ENCODE results near the gene FKBP3.
A peak's percentile ranks its signal among the peaks of the same experiment; 100 is the strongest.

Gene FKBP3

DNA sequence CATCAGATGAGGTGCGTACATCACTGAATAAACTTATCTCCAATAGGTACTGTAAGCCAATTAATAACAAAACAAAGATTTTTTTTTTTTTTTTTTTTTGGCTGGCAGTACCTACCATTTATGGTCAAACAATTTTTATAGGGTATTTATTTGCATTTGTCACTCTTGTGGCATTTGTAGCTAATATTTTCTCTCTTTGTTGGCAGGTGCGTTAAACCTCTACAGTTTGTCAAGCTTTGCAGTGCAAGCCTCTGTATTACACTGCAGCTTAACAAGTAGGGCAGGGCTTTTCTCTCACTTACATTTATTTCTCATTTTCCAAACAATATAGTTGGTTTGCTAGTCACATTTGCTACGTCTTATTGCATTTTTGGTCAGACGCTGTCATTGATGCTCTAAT, 38.1 kb downstream of the FKBP3 start:
- TF ChIP-seq, protein P1, sequence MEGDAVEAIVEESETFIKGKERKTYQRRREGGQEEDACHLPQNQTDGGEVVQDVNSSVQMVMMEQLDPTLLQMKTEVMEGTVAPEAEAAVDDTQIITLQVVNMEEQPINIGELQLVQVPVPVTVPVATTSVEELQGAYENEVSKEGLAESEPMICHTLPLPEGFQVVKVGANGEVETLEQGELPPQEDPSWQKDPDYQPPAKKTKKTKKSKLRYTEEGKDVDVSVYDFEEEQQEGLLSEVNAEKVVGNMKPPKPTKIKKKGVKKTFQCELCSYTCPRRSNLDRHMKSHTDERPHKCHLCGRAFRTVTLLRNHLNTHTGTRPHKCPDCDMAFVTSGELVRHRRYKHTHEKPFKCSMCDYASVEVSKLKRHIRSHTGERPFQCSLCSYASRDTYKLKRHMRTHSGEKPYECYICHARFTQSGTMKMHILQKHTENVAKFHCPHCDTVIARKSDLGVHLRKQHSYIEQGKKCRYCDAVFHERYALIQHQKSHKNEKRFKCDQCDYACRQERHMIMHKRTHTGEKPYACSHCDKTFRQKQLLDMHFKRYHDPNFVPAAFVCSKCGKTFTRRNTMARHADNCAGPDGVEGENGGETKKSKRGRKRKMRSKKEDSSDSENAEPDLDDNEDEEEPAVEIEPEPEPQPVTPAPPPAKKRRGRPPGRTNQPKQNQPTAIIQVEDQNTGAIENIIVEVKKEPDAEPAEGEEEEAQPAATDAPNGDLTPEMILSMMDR (conservative IDR thresholded peaks at IDR 0.05; ENCODE audit: control insufficient read depth, insufficient read depth, low read depth, low read length), result no peak
- H3K4me3 ChIP-seq (ENCODE audit: control insufficient read depth, low read depth, low read length), result no peak overlapping the region

DNA sequence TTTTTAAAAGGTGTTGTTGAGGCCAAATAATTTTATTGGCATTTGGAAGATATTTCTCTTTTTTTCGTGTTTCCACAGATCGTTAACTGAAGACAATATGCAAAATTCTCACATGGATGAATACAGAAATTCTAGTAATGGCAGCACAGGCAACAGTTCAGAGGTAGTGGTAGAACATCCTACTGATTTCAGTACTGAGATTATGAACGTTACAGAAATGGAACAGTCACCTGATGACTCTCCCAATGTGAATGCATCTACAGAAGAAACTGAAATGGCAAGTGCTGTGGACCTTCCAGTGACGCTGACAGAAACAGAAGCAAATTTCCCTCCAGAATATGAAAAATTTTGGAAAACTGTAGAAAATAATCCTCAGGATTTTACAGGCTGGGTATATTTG, 39.1 kb downstream of the FKBP3 start:
- no peak overlapping the region for H3K4me3 ChIP-seq (ENCODE audit: control insufficient read depth, low read depth, low read length)
- TF ChIP-seq, protein P1 (conservative IDR thresholded peaks at IDR 0.05; ENCODE audit: control insufficient read depth, insufficient read depth, low read depth, low read length), result no peak

More for the DNA sequence above, 38.1 kb downstream of the FKBP3 start:
- DNase-seq (ENCODE audit: low read depth), result no peak

GRCh38 chr14:45094275-45094674, 40.0 kb downstream of the FKBP3 start:
- no peak for DNase-seq (ENCODE audit: low read depth)

More for the DNA sequence above, 39.1 kb downstream of the FKBP3 start:
- no peak for DNase-seq (ENCODE audit: low read depth)

GRCh38 chr14:45091710-45092109, 42.6 kb downstream of the FKBP3 start:
- no peak overlapping the region for H3K4me3 ChIP-seq (ENCODE audit: control insufficient read depth, low read depth, low read length)
- DNase-seq (ENCODE audit: low read depth), result peak; percentile 40
- TF ChIP-seq, protein P1 (conservative IDR thresholded peaks at IDR 0.05; ENCODE audit: control insufficient read depth, insufficient read depth, low read depth, low read length), result no peak

More at GRCh38 chr14:45094275-45094674, 40.0 kb downstream of the FKBP3 start:
- TF ChIP-seq, protein P1 (conservative IDR thresholded peaks at IDR 0.05; ENCODE audit: control insufficient read depth, insufficient read depth, low read depth, low read length), result no peak
- H3K4me3 ChIP-seq (ENCODE audit: control insufficient read depth, low read depth, low read length), result no peak overlapping the region

DNA sequence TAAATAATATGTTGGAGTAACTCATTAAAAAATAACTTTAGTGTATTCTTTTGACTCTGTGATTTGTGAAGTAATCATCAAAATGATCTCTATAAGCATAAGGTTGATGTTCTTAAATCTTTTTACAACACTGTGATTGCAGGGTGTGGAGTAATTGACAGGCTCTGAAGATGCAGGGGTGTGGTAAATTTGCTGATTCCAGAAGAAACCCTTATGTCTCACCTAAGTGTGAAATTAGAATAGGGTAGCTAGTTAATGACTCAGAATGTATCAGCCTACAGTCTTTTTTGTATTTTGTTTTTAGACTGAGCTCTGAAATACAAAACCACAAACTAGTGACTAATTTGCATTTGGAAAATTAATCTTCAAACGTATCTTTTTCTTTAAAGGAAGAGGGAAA, 44.5 kb downstream of the FKBP3 start:
- DNase-seq (ENCODE audit: low read depth), result peak; percentile 76
- no peak overlapping the region for H3K4me3 ChIP-seq (ENCODE audit: control insufficient read depth, low read depth, low read length)
- TF ChIP-seq, protein P1 (conservative IDR thresholded peaks at IDR 0.05; ENCODE audit: control insufficient read depth, insufficient read depth, low read depth, low read length), result no peak

DNA sequence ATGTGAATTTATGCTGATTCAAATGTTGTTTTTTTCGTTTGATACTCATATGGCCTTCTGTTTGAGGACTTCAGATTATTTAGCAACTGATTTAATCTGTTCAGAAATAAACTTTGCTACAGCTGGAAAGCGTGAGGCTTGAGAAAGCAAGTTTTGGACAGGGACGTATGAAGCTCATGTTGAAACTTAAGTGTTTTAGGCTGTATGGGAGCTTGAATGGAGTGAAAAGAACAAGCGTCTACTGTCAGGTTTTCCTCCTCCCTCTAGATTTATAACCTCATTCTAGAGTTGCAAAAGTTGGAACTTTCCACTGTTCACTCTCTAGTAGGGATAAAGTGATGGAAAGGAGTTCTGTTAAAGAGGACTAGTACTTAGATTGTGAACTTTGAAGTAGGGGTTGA, 49.3 kb downstream of the FKBP3 start:
- peak; percentile 60 for DNase-seq (ENCODE audit: low read depth)
- peak overlapping the region; percentile 87 for H3K4me3 ChIP-seq (ENCODE audit: control insufficient read depth, low read depth, low read length)
- TF ChIP-seq, protein P1 (conservative IDR thresholded peaks at IDR 0.05; ENCODE audit: control insufficient read depth, insufficient read depth, low read depth, low read length), result no peak
